RPMI8226 (cell line): ENCODE measurements around the gene CHMP4B.

ENCODE experiments used
- DNase-seq: peaks from one replicate; pipeline ENCODE4 v3.0.0-alpha.2; 2015

Gene CHMP4B

DNA sequence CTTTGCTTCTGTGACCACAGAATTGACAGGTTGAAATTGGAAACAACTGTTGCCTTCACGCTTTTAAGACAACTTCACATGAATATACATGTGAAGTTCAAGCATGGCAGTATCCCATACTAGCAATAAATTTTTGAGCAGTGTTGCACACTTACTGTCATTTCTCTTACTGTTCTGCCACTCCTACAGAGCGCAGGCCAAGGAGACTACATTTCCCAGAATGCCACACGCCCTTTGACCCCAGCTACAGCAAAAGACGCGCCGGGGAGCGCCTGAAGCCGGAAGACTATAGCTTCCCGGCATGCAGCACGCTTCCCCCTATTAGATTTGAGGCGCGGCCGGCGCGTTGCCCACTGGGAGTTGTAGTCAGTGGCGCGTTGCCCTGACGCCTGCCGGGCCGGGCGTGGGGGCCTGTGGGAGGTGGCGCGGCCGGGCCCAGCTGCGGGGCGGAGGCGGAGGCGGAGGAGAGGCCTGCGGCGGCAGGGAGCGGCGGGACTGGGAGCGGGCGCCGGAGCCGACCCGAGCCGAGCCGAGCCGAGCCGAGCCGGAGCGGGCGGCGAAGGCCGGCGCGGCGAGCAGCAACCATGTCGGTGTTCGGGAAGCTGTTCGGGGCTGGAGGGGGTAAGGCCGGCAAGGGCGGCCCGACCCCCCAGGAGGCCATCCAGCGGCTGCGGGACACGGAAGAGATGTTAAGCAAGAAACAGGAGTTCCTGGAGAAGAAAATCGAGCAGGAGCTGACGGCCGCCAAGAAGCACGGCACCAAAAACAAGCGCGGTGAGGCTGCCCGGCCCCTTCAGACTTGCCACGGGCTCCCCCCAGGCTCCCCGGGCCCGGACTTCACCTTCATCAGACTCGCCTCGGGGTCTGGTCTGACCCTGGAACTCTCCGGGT is at the start of gene CHMP4B:
Gene CHMP4B, plus strand, starts transcription at position 464 of the 891 bp plus-strand sequence. Its CDS starts 121 bp downstream, at position 585.
- DNase-seq, result peak; percentile 98

GRCh38 chr20:33761698-33762250 is 49.4 kb upstream of the CHMP4B start:
- no peak for DNase-seq

DNA sequence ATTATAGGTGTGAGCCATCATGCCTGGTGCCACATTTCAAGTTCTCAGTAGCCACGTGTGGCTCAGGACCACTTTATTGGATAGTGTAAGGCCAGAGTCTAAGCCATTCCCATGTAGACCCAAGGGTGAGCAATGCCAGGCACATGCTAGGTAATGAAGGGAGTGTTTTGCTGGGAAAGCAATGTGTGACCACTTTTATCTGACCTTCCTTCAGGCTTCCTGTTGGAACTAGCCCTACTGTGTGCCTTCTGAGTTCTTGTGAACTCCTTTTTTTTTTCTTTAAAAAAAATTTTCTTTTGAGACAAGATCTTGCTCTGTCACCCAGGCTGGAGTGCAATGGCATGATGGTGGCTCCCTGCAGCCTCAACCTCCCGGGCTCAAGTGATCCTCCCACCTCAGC is 46.0 kb upstream of the CHMP4B start:
- no peak for DNase-seq

- no peak for DNase-seq
These were observed 45.6 kb upstream of the CHMP4B start for GRCh38 chr20:33765592-33765991.

DNA sequence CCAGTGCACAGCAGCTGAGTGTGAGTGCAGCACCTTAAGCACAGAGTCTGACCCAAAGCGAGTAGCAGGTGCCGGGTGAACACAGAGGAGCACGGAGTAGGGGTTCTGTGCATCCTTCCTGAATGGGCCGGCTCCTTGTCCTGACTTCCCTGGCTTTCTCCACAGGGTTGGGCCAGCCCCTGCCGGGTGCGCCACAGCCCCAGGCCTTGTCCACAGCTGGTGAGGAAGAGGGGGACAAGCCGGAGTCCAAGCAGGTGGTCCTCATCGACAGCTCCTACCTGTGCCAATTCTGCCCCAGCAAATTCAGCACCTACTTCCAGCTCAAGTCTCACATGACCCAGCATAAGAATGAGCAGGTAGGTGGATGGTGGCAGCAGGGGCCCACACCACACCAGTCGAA is 44.5 kb upstream of the CHMP4B start:
- no peak for DNase-seq

- DNase-seq, result no peak
These were observed 43.4 kb upstream of the CHMP4B start for GRCh38 chr20:33767777-33768138.

GRCh38 chr20:33769043-33769442 is 42.1 kb upstream of the CHMP4B start:
- DNase-seq, result no peak

DNA sequence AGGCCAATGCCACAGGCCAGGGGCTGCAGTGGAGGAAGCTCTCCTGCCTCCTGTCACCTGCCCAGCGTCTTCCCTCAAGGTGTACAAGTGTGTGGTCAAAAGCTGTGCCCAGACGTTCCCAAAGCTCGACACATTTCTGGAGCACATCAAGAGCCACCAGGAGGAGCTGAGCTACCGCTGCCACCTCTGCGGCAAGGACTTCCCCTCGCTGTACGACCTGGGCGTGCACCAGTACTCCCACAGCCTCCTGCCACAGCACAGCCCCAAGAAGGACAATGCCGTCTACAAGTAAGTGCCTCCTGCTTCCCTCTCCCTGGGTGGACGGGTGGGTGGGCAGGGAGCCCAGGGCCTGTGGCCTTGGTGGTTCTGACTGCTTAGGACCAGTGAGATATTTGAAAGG is 41.1 kb upstream of the CHMP4B start:
- no peak for DNase-seq

DNA sequence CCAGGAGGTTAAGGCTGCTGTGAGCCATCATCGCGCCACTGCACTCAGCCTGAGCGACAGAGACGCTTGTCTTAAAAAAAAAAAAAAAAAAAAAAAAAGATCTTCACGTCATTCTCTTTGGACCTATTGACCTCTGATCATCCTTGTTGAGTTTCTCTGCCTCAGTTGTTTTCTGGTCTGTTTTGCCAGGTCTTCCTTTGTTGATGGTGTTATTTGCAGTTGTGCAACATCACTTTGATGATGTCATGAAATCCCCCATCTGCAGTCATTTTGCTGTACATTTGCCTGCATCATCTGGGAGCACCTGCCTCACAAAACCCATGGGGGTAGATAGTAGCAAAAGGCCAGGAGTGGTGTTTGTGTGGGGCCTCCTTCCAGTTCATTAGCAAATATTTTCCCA is 39.2 kb upstream of the CHMP4B start:
- no peak for DNase-seq

- DNase-seq, result no peak
These were observed 38.7 kb upstream of the CHMP4B start for GRCh38 chr20:33772439-33772838.

- peak; percentile 22 for DNase-seq
These were observed 37.6 kb upstream of the CHMP4B start for GRCh38 chr20:33773412-33774089.

DNA sequence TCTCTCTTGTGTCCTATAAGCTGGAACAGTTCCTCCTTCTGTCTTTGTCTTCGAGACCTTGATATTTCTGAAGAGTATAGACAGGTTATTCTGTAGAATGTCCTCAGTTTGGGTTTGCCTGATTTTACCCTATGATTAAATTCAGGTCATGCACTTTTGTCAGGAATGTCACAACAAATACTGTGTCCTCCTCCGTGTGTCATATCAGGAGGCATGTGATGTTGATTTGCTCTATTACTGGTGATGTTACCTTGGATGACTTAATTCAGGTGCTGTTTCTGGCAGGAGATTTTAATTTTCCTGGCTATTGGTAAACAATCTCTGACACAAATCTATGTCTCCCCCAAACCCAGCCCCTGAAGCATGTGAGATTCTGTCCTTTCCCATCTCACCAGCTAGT is 33.3 kb upstream of the CHMP4B start:
- no peak for DNase-seq

GRCh38 chr20:33781133-33781532 is 30.0 kb upstream of the CHMP4B start:
- DNase-seq, result no peak

- DNase-seq, result no peak
These were observed 29.2 kb upstream of the CHMP4B start for GRCh38 chr20:33781945-33782344.

DNA sequence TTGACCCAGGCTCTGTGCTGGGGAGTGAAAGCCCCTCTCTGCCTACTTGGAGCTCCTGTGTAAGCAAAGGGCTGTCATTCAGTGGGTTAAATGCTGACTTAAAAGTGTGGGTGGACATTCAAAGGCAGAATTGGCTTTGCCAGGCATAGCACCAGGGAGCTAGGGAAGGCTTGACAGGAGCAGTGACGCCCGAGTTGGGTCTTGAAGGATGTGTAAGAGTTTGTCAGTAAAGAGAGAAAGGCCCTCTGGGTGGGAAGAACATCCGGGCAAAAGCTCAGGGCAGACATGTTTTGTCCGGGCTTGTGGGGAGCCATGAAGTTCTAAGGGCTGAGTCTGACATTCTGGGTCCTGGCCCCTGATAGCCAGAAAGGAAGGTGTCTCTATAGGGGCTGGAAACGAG is 27.9 kb upstream of the CHMP4B start:
- DNase-seq, result no peak

- DNase-seq, result no peak
These were observed 27.3 kb upstream of the CHMP4B start for GRCh38 chr20:33783818-33784217.

DNA sequence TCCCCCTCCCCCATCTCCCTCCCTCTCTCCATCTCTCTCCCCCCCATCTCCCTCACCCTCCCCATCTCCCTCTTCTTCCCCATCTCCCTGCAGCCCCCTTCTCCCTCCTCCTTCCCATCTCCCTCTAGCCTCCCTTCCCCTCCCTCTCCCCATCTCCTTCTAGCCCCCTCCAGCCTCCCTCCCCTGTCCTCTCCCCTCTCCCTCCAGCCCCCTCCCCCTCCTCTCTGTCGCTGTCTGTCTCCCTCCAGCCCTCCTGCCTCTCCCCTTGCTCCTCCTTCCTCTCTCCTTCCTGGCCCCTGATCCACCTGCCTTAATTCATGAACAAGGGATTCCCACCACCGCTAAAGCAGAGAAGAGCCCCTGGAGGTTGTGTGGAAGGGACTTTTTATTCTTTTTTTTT is 26.9 kb upstream of the CHMP4B start:
- no peak for DNase-seq

GRCh38 chr20:33785503-33785902 is 25.6 kb upstream of the CHMP4B start:
- no peak for DNase-seq

- no peak for DNase-seq
These were observed 23.8 kb upstream of the CHMP4B start for GRCh38 chr20:33787253-33787891.

- DNase-seq, result no peak
These were observed 22.6 kb upstream of the CHMP4B start for GRCh38 chr20:33788351-33789049.

DNA sequence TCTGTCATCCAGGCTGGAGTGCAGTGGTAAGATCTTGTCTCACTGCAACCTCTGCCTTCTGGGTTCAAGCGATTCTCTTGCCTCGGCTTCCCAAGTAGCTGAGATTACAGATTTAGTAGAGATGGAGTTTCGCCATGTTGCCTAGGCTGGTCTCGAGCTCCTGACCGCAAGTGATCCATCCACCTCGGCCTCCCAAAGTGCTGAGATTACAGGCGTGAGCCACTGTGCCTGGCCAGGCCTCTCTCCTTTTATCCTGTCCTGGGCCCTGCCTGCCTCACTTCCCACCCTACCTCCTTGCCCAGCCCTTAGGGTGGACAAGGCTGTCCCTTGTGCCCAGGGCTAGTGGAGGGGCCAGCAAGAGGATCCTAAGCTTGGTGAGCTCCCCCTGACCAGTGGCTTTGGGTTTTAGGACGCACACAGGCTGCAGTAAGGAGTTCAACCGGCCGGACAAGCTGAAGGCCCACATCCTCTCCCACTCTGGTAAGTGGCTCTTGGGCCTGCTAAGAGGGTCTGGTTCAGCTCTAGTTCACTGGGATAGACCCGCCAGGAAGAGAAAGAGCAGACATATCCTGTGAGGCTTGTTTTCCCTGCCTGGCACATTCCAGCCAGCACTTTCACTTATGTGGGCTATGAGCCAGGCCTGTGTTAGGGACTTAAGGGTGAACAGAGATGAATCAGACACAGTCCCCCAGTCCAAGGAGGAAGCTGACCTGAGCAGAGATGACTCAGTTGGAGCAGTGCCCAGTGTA is 21.9 kb upstream of the CHMP4B start:
- peak; percentile 74 for DNase-seq

GRCh38 chr20:33789858-33790182 is 21.3 kb upstream of the CHMP4B start:
- DNase-seq, result no peak
